PC-9 (cell line): ENCODE measurements around the gene GDPGP1. TPM values are rescaled to one million over a fixed set of nuclear protein-coding genes. Genes with fewer than 3 reads are reported as not detected.
A peak's percentile ranks its signal among the peaks of the same experiment; 100 is the strongest.

Source experiments
- BruUV-seq: library from RNA; stranded (reverse); fragments of 400-500 nt; replicated peaks from 2 replicates; lab custom pipeline; 2021; lab: Mats Ljungman, UMichigan
- CTCF ChIA-PET: fragments of 300-600 bp; sonication (Branson Sonifier 250); formaldehyde crosslinking; loops from one replicate; lab custom pipeline; 2022; ENCODE audit warnings: antibody characterized with exemption; lab: Charles Lee
- POLR2A ChIA-PET: fragments of 300-600 bp; sonication (Branson Sonifier 250); formaldehyde crosslinking; loops from one replicate; lab custom pipeline; 2022; ENCODE audit warnings: antibody characterized with exemption; ENCODE audit not compliant: unreplicated experiment; lab: Charles Lee
- DNase-seq, 2 experiments: peaks; one replicate each; pipeline versions ENCODE4 v3.0.0 to v3.0.0-alpha.2; 2015 to 2022; ENCODE audit warnings: mixed read lengths in 1 of 2
- H2AFZ ChIP-seq: fragments of 200-600 bp; sonication (generic); 2 replicates; pipeline ENCODE4 v1.8.1; 2017; ENCODE audit warnings: antibody characterized with exemption
- H3F3A ChIP-seq: fragments of 200-600 bp; sonication (generic); 2 replicates; pipeline ENCODE4 v1.8.1; 2017; ENCODE audit warnings: antibody characterized with exemption, mild to moderate bottlenecking, low read depth; ENCODE audit not compliant: insufficient read depth
- H3K27ac ChIP-seq: fragments of 200-600 bp; sonication (generic); 2 replicates; pipeline ENCODE4 v1.6.1; 2016; ENCODE audit warnings: mixed run types
- H3K27me3 ChIP-seq: fragments of 200-600 bp; sonication (generic); 2 replicates; pipeline ENCODE4 v1.6.1; 2016; ENCODE audit warnings: low read depth, mixed run types; ENCODE audit not compliant: insufficient read depth
- H3K36me3 ChIP-seq: fragments of 200-600 bp; sonication (generic); 2 replicates; pipeline ENCODE4 v1.6.1; 2016; ENCODE audit warnings: low read depth, mixed run types
- H3K4me1 ChIP-seq: fragments of 200-600 bp; sonication (generic); replicated peaks from 2 replicates; pipeline ENCODE4 v1.6.1; 2016; ENCODE audit warnings: mixed run types; ENCODE audit not compliant: insufficient read depth
- H3K4me2 ChIP-seq: fragments of 200-600 bp; sonication (generic); 2 replicates; pipeline ENCODE4 v1.6.1; 2017; ENCODE audit warnings: mixed run types
- H3K4me3 ChIP-seq: fragments of 200-600 bp; sonication (generic); 2 replicates; pipeline ENCODE4 v1.6.1; 2016; ENCODE audit warnings: mixed run types
- H3K79me2 ChIP-seq: fragments of 200-600 bp; sonication (generic); 2 replicates; pipeline ENCODE4 v1.6.1; 2017; ENCODE audit warnings: low read depth, mixed run types
- H3K9me2 ChIP-seq: fragments of 200-600 bp; sonication (generic); 2 replicates; pipeline ENCODE4 v1.8.1; 2017; ENCODE audit warnings: mild to moderate bottlenecking; ENCODE audit not compliant: insufficient read depth
- H3K9me3 ChIP-seq: fragments of 200-600 bp; sonication (generic); 2 replicates; pipeline ENCODE4 v1.8.1; 2016; ENCODE audit warnings: low read depth; ENCODE audit not compliant: insufficient read depth
- H4K20me1 ChIP-seq: fragments of 200-600 bp; sonication (generic); 2 replicates; pipeline ENCODE4 v1.8.1; 2017; ENCODE audit not compliant: insufficient read depth
- CTCF ChIP-seq: fragments of 200-600 bp; sonication (generic); conservative IDR thresholded peaks from 2 replicates; pipeline ENCODE4 v1.6.1; 2017; ENCODE audit warnings: mixed run types, antibody characterized with exemption, mild to moderate bottlenecking, moderate library complexity
- EZH2 ChIP-seq: fragments of 200-600 bp; sonication (generic); IDR thresholded peaks from 2 replicates; pipeline ENCODE4 v1.8.0; 2017; ENCODE audit warnings: antibody characterized with exemption, low read depth
- intact Hi-C: fragments of 100-400 bp; cut with micrococcal nuclease; formaldehyde crosslinking; loops from one replicate; pipeline ENCODE4 v1.10.0; 2022; ENCODE audit not compliant: unreplicated experiment
- total RNA-seq: library from RNA; stranded (reverse); gene quantifications from 2 replicates; pipeline ENCODE4 v1.2.3, GENCODE V29; 2021

GDPGP1 gene
- total RNA-seq, 1 experiment from 2014 or later, result 7.6 TPM

DNA sequence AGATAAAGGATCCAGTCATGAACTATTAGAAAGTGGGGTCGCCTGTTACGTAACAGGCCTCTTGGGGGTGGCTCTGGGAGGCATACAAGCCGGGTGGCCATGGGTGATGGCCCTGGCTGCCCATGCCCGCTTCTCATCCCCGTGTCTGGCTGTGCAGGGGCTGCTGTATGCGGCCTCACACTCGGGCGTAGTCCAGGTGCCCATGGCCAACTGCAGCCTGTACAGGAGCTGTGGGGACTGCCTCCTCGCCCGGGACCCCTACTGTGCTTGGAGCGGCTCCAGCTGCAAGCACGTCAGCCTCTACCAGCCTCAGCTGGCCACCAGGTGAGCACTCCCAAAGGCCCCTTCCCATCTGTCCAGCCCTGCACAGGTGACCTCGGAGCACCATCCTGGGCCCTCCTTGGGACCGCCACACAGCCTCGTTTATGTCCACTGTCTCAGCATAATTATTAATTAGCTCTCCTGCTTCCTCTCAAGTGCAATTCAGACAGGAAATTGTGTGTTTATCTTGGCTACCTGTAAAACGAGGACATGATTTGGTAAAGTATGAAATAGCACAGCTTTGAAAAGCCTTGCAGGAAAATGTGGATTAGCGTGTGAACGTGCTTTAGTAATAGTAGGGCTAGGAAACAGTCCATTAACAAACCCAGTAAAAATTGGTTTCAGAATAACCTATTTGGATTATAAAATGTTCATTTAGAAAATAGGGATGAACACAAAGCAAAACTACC is 8.3 kb upstream of the GDPGP1 start:
- no peaks in the 10 kb centered on the region for H3K27me3 ChIP-seq
- H4K20me1 ChIP-seq, result peaks cover 14% of the 10 kb centered on the region; the same call in 1 of the 2 replicates
- peaks cover 15% of the 10 kb centered on the region for H3K4me1 ChIP-seq
- H2AFZ ChIP-seq, result no peak overlapping the region
- ChIA-PET CTCF (no interaction called here), POLR2A (no interaction called here)
- no TSS peak for BruUV-seq
- H3K36me3 ChIP-seq, result peaks cover 28% of the 10 kb centered on the region
- H3K4me3 ChIP-seq, result no peak overlapping the region
- H3K9me2 ChIP-seq, result no peaks in the 10 kb centered on the region
- no peak overlapping the region for H3K27ac ChIP-seq
- intact Hi-C loops, result no loop called here
- no peak for TF ChIP-seq CTCF
- no peak for TF ChIP-seq EZH2
- no peaks in the 10 kb centered on the region for H3K9me3 ChIP-seq
- no peak overlapping the region for H3K4me2 ChIP-seq
- peaks cover 5% of the 10 kb centered on the region; the same call in 1 of the 2 replicates for H3K79me2 ChIP-seq
- H3F3A ChIP-seq, result peaks cover 71% of the 10 kb centered on the region
- no peak for DNase-seq

- H2AFZ ChIP-seq, result no peak overlapping the region
- no peaks in the 10 kb centered on the region for H3K9me2 ChIP-seq
- peaks cover 14% of the 10 kb centered on the region; the same call in 1 of the 2 replicates for H4K20me1 ChIP-seq
- H3K36me3 ChIP-seq, result peaks cover 27% of the 10 kb centered on the region; the same call in 1 of the 2 replicates
- no peak overlapping the region for H3K4me2 ChIP-seq
- no peaks in the 10 kb centered on the region for H3K9me3 ChIP-seq
- ChIA-PET CTCF (no interaction called here), POLR2A (interaction anchor here (0.7 kb wide), 1 partner anchor 489 kb away, joined by 5 read pairs; no protein-coding TSS in a partner anchor)
- peaks cover 20% of the 10 kb centered on the region for H3K79me2 ChIP-seq
- no peaks in the 10 kb centered on the region for H3K27me3 ChIP-seq
- H3K4me3 ChIP-seq, result no peak overlapping the region
- DNase-seq, result no peak
- no TSS peak for BruUV-seq
- H3F3A ChIP-seq, result peaks cover 71% of the 10 kb centered on the region
- TF ChIP-seq EZH2 (no peak), CTCF (no peak)
- H3K27ac ChIP-seq, result no peak overlapping the region
- intact Hi-C loops, result no loop called here
- peaks cover 32% of the 10 kb centered on the region for H3K4me1 ChIP-seq
Measured at GRCh38 chr15:90227336-90227735, 6.7 kb upstream of the GDPGP1 start.

- TSS peak; percentile 8 for BruUV-seq
- H3K9me3 ChIP-seq, result no peaks in the 10 kb centered on the region
- H4K20me1 ChIP-seq, result peaks cover 14% of the 10 kb centered on the region; the same call in 1 of the 2 replicates
- TF ChIP-seq CTCF (no peak), EZH2 (no peak)
- DNase-seq, result no peak
- no peak overlapping the region for H3K4me3 ChIP-seq
- H3K79me2 ChIP-seq, result peaks cover 28% of the 10 kb centered on the region
- no peak overlapping the region for H2AFZ ChIP-seq
- intact Hi-C loops, result no loop called here
- peaks cover 78% of the 10 kb centered on the region for H3F3A ChIP-seq
- H3K4me2 ChIP-seq, result no peak overlapping the region
- no peak overlapping the region for H3K27ac ChIP-seq
- peaks cover 27% of the 10 kb centered on the region; the same call in 1 of the 2 replicates for H3K36me3 ChIP-seq
- no peaks in the 10 kb centered on the region for H3K27me3 ChIP-seq
- H3K4me1 ChIP-seq, result peaks cover 32% of the 10 kb centered on the region
- ChIA-PET CTCF (no interaction called here), POLR2A (no interaction called here)
- H3K9me2 ChIP-seq, result no peaks in the 10 kb centered on the region
Measured at GRCh38 chr15:90227816-90228772, 5.9 kb upstream of the GDPGP1 start.
